CD4-positive, CD25-positive, alpha-beta regulatory T cell (primary cell): Measurements from ENCODE around the gene MEF2A. TPM values are rescaled to one million over a fixed set of nuclear protein-coding genes. Genes with fewer than 3 reads are reported as not detected.

Experiments used
- ATAC-seq, 2 donors: fragments of 150-1000 bp; cut with Tn5 transposase; one replicate each; pipeline ENCODE4 v1.10.0; 2021; ENCODE audit warnings: low read depth in 2 of 2, moderate number of reproducible peaks in 2 of 2, moderate library complexity in 1 of 2
- DNase-seq, 3 donors: peaks; one replicate each; pipeline versions ENCODE4 v3.0.0 to v3.0.0-alpha.2; 2012 to 2022; ENCODE audit warnings: mixed read lengths in 1 of 3
- H3K27ac ChIP-seq: one replicate; pipeline ENCODE4 v1.7.0; 2013; ENCODE audit warnings: mild to moderate bottlenecking, low read length; ENCODE audit not compliant: insufficient read depth, poor library complexity, severe bottlenecking
- H3K27me3 ChIP-seq: one replicate; pipeline ENCODE4 v1.7.0; 2013; ENCODE audit warnings: low read length; ENCODE audit not compliant: control insufficient read depth, insufficient read depth
- H3K36me3 ChIP-seq: one replicate; pipeline ENCODE4 v1.7.0; 2013; ENCODE audit warnings: mild to moderate bottlenecking, low read length, moderate library complexity; ENCODE audit not compliant: control insufficient read depth, insufficient read depth
- H3K4me1 ChIP-seq: 2 replicates; pipeline ENCODE4 v1.7.0; 2013; ENCODE audit warnings: mild to moderate bottlenecking, low read length; ENCODE audit not compliant: insufficient read depth, control insufficient read depth, poor library complexity, severe bottlenecking
- H3K4me3 ChIP-seq: one replicate; pipeline ENCODE4 v1.7.0; 2013; ENCODE audit warnings: low read depth, mild to moderate bottlenecking, low read length, moderate library complexity
- H3K9me3 ChIP-seq, 2 experiments: 1 replicate in 1 of 2; 2 replicates in 1 of 2; pipeline ENCODE4 v1.7.0; 2013; ENCODE audit warnings: low read length in 2 of 2, mild to moderate bottlenecking in 1 of 2, moderate library complexity in 1 of 2; ENCODE audit not compliant: control insufficient read depth in 2 of 2
- H3K27ac Mint-ChIP-seq, 3 donors: one replicate each; pipeline ENCODE4 v1.8.0; 2020 to 2022; ENCODE audit warnings: mild to moderate bottlenecking in 3 of 3, mixed read lengths in 3 of 3, moderate library complexity in 2 of 3
- H3K27me3 Mint-ChIP-seq: one replicate; pipeline ENCODE4 v1.8.0; 2022; ENCODE audit warnings: mild to moderate bottlenecking, mixed read lengths
- H3K36me3 Mint-ChIP-seq: one replicate; pipeline ENCODE4 v1.8.0; 2020; ENCODE audit warnings: mixed read lengths
- H3K4me1 Mint-ChIP-seq, 4 donors: one replicate each; pipeline ENCODE4 v1.8.0; 2020 to 2022; ENCODE audit warnings: mixed read lengths in 4 of 4, mild to moderate bottlenecking in 1 of 4
- H3K4me3 Mint-ChIP-seq, 4 donors: one replicate each; pipeline ENCODE4 v1.8.0; 2020 to 2022; ENCODE audit warnings: mild to moderate bottlenecking in 4 of 4, mixed read lengths in 4 of 4, moderate library complexity in 3 of 4
- H3K9me3 Mint-ChIP-seq, 7 donors: one replicate each; pipeline ENCODE4 v1.8.0; 2020 to 2022; ENCODE audit warnings: mixed read lengths in 7 of 7, mild to moderate bottlenecking in 3 of 7, moderate library complexity in 2 of 7
- polyA plus RNA-seq, 4 donors: library from polyadenylated mRNA; unstranded; fragments of 300-500 nt; fragmentation: Illumina TruSeq; gene quantifications; one replicate each; pipeline ENCODE4 v1.2.3, GENCODE V29; 2021
- total RNA-seq: library from RNA; stranded (reverse); gene quantifications from one replicate; pipeline ENCODE4 v1.2.3, GENCODE V29; 2022

The MEF2A gene
- total and polyA plus RNA-seq, 5 donors from 2014 or later = 7.2 to 24.2 (median 10.3) TPM

DNA sequence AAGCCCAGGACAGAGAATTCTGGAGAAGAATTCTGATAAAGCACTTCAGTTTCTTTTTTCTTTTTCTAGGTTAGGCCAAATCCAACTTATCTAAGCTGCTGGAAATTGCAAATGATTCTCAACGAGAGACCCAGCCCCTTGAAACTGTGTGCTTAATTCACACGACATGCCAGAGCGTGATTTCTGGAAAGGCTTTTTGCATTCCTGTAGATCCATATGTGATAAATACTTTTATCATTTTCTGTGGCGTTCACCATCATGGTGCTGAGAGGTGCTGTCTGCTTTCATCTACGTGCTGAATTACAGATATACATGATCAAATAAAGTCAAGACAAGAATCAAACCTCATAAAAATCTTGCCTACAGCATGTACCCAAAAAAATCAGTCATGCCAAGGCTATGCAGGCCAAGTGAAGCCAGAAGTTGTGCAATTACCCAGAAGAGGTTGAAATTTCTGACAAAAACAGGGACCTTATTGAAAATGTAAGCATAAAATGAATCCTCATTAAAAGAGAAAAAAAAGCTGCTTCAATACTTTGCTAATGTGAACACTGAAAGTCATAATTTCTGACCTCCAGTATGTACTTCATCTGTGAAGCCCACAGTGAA is 10.8 kb upstream of the MEF2A start:
- Histone ChIP-seq H3K36me3 (no peaks in the 10 kb centered on the region), H3K9me3 (no peaks in the 10 kb centered on the region), H3K27ac (no peak overlapping the region), H3K4me1 (no peaks in the 10 kb centered on the region), H3K4me3 (no peak overlapping the region), H3K27me3 (peaks cover 6% of the 10 kb centered on the region)
- DNase-seq (no peak), ATAC-seq (no peak)
- Mint-ChIP-seq H3K9me3 (no peaks in the 10 kb centered on the region), H3K27ac (no peak overlapping the region), H3K4me3 (no peak overlapping the region), H3K36me3 (no peaks in the 10 kb centered on the region), H3K4me1 (peaks cover 0 to 2% (median 0%) of the 10 kb centered on the region in 4 donors), H3K27me3 (peaks cover 6% of the 10 kb centered on the region)

DNA sequence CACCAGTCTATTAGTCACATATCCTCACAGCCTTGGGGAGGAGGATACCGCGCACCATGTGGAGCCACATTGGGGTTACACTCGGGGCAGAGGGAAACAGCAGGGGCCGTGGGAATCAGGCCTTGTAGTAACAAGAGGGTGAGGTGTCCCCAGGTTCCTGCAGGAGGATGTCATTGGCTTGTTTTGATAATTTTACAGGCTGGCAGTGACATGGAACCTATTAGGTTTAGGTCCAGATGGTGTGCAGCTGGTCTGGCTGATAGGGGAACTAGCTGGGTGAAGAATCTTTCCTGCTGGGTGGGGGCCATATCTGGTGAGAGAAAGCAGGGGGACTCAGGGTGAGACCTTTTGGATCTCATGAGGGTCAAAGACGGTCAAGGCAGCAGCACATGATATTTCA is 9.8 kb upstream of the MEF2A start:
- no peak overlapping the region for H3K4me3 Mint-ChIP-seq
- Histone ChIP-seq H3K4me1 (no peaks in the 10 kb centered on the region), H3K27me3 (peaks cover 6% of the 10 kb centered on the region), H3K9me3 (no peaks in the 10 kb centered on the region), H3K27ac (no peak overlapping the region), H3K36me3 (no peaks in the 10 kb centered on the region), H3K4me3 (no peak overlapping the region)
- no peaks in the 10 kb centered on the region for H3K9me3 Mint-ChIP-seq
- peaks cover 0 to 2% (median 0%) of the 10 kb centered on the region in 4 donors for H3K4me1 Mint-ChIP-seq
- H3K27me3 Mint-ChIP-seq = peaks cover 14% of the 10 kb centered on the region
- H3K36me3 Mint-ChIP-seq = no peaks in the 10 kb centered on the region
- ATAC-seq = no peak
- DNase-seq = no peak
- H3K27ac Mint-ChIP-seq = no peak overlapping the region

DNA sequence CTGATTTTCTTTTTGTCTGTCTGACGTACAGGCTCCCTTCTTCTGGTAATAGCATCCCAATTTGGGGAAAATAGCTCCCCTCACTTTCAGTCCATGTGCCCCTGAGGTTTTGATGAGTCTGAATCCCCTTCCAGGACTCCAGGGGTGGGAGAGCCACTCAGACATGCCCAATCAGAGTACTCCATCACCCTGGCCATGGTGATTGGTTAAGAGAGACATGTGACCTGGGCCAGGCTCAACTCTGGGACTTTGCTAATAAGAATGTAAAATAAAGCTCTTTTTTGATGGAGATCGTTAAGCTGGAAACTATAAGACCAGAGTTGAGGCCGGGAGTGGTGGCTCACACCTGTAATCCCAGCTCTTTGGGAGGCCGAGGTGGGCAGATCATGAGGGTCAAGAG is 9.2 kb upstream of the MEF2A start:
- Histone ChIP-seq H3K4me1 (no peaks in the 10 kb centered on the region), H3K27ac (no peak overlapping the region)
- no peak for ATAC-seq

DNA sequence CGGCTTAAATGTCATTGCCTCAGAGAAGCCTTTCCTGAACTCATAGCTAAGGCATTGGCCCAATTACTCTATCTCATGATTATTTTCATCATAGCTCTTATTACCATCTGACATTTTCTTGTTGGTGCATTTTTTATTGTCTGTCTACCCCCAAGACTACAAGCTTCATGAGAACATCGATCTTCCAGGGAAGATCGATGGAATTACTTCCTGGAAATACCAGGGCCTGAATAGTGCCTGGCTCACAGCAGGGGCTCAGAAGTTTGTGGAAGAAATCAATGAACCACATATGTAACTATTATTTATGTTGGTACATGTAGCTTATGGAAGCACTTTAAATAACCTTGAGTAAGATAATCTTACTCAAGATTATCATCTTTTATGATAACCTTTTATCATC is 7.7 kb upstream of the MEF2A start:
- peaks cover 14% of the 10 kb centered on the region for H3K27me3 Mint-ChIP-seq
- H3K36me3 Mint-ChIP-seq = no peaks in the 10 kb centered on the region

More for the DNA sequence above, 9.2 kb upstream of the MEF2A start:
- Mint-ChIP-seq H3K27me3 (peaks cover 14% of the 10 kb centered on the region), H3K9me3 (no peaks in the 10 kb centered on the region), H3K36me3 (no peaks in the 10 kb centered on the region), H3K4me1 (peaks cover 0 to 2% (median 0%) of the 10 kb centered on the region in 4 donors), H3K27ac (no peak overlapping the region), H3K4me3 (no peak overlapping the region)
- no peak for DNase-seq
- Histone ChIP-seq H3K4me3 (no peak overlapping the region), H3K36me3 (no peaks in the 10 kb centered on the region), H3K27me3 (peaks cover 6% of the 10 kb centered on the region), H3K9me3 (no peaks in the 10 kb centered on the region)

DNA sequence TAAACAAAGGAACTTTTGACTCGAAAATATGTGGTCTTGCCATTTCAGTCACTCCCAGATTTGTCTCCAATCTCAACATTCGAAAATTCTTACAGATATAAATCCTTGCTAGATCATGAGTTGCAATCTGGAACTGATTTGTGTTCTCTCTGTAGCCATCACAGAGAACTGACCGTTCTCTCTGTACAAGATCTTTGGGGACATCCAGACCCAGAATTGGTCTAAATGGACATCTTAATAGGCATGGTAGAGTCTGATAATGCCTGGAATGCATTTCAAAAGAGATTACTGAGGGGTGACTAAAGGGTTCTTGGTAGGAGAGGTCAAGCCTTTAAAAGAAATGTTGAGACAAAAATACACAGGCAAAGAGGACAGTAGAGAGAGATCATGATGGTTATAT is 7.2 kb upstream of the MEF2A start:
- H3K9me3 Mint-ChIP-seq = no peaks in the 10 kb centered on the region
- DNase-seq = no peak
- no peak overlapping the region for H3K27ac Mint-ChIP-seq

More for the DNA sequence above, 7.7 kb upstream of the MEF2A start:
- Histone ChIP-seq H3K4me1 (no peaks in the 10 kb centered on the region), H3K4me3 (no peak overlapping the region), H3K27ac (no peak overlapping the region), H3K9me3 (no peaks in the 10 kb centered on the region), H3K36me3 (no peaks in the 10 kb centered on the region), H3K27me3 (peaks cover 6% of the 10 kb centered on the region)
- DNase-seq = no peak
- ATAC-seq = no peak
- Mint-ChIP-seq H3K4me1 (peaks cover 0 to 5% (median under 1%) of the 10 kb centered on the region in 4 donors), H3K4me3 (no peak overlapping the region), H3K9me3 (no peaks in the 10 kb centered on the region), H3K27ac (peak overlapping the region in 1 of 3 donors; percentile 21)

DNA sequence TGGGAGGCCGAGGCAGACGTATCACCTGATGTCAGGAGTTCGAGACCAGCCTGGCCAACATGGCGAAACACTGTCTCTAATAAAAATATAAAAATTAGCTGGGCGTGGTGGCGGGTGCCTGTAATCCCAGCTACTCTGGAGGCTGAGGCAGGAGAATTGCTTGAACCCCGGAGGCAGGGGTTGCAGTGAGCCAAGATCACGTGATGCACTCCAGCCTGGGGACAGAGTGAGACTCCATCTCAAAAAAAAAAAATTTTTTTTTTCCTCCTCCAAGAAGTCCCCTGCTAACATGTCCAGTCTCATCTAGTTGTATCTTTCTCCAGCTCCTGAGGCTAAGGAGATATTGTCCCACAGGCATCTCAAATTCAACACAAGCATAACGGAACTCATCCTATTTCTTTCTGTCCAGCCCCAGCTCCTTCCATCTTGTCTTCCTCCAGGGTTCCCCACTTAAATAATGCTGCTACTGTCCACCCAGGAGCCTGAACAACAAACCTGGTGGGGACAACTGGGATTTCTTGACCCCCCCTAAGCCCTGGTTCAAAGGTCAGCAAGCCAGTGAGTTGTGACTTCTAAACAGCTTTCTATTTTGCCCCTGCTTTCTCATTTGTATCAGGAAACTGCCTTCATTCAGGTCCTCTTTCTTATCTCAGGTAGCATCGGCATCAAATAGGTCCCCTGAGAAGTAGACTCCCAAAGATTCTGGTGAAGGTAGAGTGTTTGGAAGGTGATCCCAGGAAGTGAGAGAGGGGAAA is 4.1 kb upstream of the MEF2A start:
- no peak overlapping the region for H3K27ac Mint-ChIP-seq
- H3K4me1 Mint-ChIP-seq = peaks cover 0 to 20% (median 6%) of the 10 kb centered on the region in 4 donors
- Histone ChIP-seq H3K9me3 (no peaks in the 10 kb centered on the region), H3K27me3 (no peaks in the 10 kb centered on the region), H3K4me1 (peaks cover 8% of the 10 kb centered on the region), H3K4me3 (no peak overlapping the region), H3K27ac (no peak overlapping the region), H3K36me3 (no peaks in the 10 kb centered on the region)
- no peak for DNase-seq
- H3K9me3 Mint-ChIP-seq = no peaks in the 10 kb centered on the region
- H3K36me3 Mint-ChIP-seq = no peaks in the 10 kb centered on the region
- ATAC-seq = no peak
- peaks cover 20% of the 10 kb centered on the region for H3K27me3 Mint-ChIP-seq
- peak overlapping the region in 1 of 4 donors; percentile 67 for H3K4me3 Mint-ChIP-seq

More for the DNA sequence above, 7.2 kb upstream of the MEF2A start:
- no peak overlapping the region for H3K27ac ChIP-seq
- peaks cover 6% of the 10 kb centered on the region for H3K27me3 ChIP-seq
- no peaks in the 10 kb centered on the region for H3K4me1 ChIP-seq
- Mint-ChIP-seq H3K36me3 (no peaks in the 10 kb centered on the region), H3K4me3 (no peak overlapping the region), H3K4me1 (peaks cover 0 to 6% (median under 1%) of the 10 kb centered on the region in 4 donors), H3K27me3 (peaks cover 14% of the 10 kb centered on the region)
- no peak overlapping the region for H3K4me3 ChIP-seq
- no peak for ATAC-seq
- no peaks in the 10 kb centered on the region for H3K9me3 ChIP-seq
- no peaks in the 10 kb centered on the region for H3K36me3 ChIP-seq

DNA sequence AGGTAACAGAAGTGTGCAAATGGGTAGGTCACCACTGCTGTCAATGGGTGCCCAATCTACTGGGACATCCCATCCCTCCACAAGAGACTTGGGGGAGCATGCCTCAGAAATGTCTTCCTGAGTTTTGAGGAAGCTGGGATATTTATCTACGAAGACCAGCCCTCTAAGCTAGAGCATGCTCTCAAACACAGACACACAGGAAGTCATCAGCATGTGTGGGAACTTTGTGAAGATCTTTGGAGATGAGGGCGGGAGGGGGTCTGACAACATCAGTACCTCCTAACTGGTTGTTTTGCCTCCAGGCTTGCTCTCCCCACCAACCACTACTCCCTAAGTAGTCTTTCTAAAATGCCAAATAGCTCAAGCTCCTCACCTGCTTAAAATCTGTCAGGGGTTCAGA is 3.5 kb upstream of the MEF2A start:
- Mint-ChIP-seq H3K27me3 (peaks cover 23% of the 10 kb centered on the region), H3K4me1 (peaks cover 2 to 26% (median 11%) of the 10 kb centered on the region in 4 donors), H3K4me3 (peak overlapping the region in 1 of 4 donors; percentile 67), H3K9me3 (no peaks in the 10 kb centered on the region), H3K36me3 (no peaks in the 10 kb centered on the region), H3K27ac (no peak overlapping the region)
- Histone ChIP-seq H3K4me3 (no peak overlapping the region), H3K4me1 (peaks cover 11% of the 10 kb centered on the region), H3K27ac (no peak overlapping the region), H3K27me3 (no peaks in the 10 kb centered on the region), H3K36me3 (no peaks in the 10 kb centered on the region), H3K9me3 (no peaks in the 10 kb centered on the region)
- DNase-seq (no peak), ATAC-seq (no peak)
